ENCODE results near the gene TIMM29.
"Not testable (repeated sequence)": the region's sequence is repeated elsewhere in the genome, so short reads cannot be mapped to it uniquely, and the experiment has no call there.

Gene TIMM29

DNA sequence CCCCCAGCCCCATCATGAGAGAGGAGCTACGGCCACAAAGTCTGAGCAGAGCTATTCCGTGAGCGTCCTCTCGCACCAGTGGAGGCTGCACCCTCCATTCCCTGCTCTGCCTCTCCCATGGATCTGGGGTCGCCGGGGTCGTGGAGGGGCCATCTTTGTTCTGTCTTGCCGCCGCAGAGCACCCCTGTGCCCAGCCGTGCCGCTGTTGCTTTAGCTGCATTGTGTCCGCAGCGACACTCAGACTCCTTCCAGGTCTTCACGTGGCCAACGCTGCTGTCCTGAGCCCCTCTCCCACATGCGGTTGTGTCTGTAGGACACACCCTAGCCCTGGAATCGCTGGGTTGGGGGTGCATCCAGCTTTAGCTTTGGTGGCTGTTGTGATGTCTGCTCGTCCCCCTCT, 16.0 kb upstream of the TIMM29 start:
- FAIRE-seq = no peak
- no peak for DNase-seq (ENCODE audit: low spot score)

DNA sequence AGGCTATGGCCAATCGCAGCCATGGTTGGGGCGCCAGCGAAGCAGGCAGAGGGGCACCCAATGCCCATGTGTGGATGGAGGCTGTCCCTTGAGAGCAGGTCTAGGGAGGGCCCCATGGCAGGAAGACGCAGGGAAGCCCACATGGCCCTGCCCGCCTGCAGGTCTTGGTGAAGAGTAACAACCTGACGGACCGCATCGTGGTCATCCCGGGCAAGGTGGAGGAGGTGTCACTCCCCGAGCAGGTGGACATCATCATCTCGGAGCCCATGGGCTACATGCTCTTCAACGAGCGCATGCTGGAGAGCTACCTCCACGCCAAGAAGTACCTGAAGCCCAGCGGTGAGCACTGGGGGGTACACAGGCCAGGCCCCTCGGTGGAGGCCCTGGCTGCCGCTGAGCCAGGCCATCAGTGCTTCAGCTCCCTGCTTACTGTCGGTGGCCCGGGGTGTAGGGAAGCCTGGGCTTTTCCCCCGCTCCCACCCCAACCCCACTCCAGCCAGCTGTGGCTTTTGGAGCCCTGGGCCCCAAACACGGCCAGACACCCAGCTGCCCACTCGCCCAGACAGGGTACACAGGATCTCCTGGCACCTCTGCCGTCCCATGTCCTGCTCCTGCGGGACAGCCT, 14.8 kb upstream of the TIMM29 start:
- FAIRE-seq = no peak
- DNase-seq (ENCODE audit: low spot score) = no peak

- no peak for FAIRE-seq
- DNase-seq (ENCODE audit: low spot score) = peak; percentile 53
These were observed 13.2 kb upstream of the TIMM29 start for GRCh38 chr19:10915130-10916091.

DNA sequence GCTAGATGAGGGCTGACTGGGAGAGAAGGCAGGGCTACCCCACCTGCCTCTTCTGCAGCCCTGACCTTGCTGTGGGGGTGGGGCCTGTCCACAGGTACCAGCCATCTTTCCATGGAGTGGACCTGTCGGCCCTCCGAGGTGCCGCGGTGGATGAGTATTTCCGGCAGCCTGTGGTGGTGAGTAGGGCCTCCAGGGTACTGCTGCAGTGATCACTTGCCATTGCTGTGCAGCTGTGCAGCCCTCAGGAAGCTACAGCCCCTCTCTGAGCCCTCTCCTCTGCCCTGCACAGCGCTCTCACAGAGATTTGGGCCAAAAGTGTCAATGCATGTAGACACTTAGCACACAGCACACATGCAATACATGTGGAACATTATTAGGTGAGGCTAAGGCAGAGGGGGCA, 12.0 kb upstream of the TIMM29 start:
- no peak for FAIRE-seq

DNA sequence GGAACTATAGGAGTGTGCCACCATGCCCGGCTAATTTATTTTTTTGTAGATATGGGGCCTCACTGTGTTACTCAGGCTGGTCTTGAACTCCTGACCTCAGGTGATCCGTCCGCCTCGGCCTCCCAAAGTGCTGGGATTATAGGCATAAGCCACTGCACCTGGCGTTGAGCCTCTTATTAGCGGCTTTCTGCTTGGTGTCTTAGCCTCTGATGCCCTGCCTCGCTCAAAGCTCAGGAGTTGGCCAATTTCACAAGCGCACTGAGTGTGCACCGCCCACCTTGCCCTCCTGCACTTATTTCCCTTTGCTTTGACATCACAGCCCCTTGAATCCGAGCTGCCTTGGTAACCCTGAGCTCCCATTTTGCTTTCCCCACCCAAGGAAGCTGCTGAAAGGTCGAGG, 10.3 kb upstream of the TIMM29 start:
- no peak for DNase-seq (ENCODE audit: low spot score)
- no peak for FAIRE-seq

More for the DNA sequence above, 12.0 kb upstream of the TIMM29 start:
- DNase-seq (ENCODE audit: low spot score) = no peak

DNA sequence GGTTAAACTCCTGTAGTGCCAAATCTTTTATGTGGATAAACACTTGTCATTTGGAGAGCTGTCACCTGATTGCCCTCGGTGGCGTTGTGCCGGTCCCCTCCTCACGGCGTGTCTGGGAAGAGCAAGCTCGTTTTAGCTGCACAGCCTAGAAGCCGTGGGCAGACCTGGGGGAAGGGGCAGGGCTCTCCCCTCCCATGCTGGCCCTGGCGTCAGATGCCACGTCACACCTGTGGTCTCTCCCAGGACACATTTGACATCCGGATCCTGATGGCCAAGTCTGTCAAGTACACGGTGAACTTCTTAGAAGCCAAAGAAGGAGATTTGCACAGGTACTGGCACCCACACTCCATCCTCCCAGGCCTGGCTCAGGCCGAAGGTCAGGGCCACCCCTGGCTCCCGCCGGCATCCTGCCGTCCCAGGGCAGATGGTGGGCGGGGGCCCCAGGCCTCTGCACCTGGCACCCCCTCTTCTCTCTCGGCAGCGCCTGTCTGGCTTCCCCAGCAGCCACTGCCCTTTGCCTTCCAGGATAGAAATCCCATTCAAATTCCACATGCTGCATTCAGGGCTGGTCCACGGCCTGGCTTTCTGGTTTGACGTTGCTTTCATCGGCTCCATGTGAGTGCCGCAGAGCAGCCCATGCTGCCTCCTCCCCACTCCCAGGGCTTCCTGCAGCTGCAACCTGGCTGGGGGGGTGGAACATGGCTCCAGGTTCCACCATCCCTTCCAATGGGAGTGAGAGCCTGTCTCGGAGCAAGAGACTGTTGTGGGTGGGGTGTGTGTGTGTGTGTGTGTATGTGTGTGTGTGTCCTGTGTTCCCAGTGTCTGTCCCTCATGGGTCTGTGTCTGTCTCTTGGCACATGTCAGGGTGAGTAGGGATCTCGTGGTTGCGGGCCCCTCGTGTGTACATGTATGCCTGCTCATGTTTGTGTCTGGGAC, 9.0 kb upstream of the TIMM29 start:
- FAIRE-seq = no peak
- DNase-seq (ENCODE audit: low spot score) = no peak

DNA sequence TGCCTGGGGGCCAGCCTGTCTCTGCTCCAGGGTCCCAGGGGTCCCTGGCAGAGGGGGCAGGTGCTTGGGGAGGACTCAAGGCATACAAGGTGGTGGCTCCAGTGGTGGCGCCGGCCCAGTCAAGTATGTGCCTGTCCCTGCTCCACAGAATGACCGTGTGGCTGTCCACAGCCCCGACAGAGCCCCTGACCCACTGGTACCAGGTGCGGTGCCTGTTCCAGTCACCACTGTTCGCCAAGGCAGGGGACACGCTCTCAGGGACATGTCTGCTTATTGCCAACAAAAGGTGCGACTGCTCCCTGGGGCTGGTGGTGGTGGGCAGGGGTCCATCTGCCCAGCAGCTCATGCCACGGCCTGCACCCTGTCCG, 8.3 kb upstream of the TIMM29 start:
- no peak for DNase-seq (ENCODE audit: low spot score)
- FAIRE-seq = no peak

DNA sequence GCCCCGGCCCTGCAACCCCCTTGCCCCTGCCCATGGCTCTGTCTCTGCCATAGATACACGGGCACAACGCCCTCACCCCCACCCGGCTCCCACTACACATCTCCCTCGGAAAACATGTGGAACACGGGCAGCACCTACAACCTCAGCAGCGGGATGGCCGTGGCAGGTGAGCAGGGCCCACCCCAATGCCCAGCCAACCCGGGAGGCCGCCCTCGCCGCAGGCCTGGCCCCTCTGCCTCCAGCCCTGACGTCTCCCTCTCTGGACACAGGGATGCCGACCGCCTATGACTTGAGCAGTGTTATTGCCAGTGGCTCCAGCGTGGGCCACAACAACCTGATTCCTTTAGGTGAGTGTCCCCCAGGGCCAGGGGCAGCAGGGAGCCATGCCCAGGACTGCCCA, 7.8 kb upstream of the TIMM29 start:
- FAIRE-seq = no peak

GRCh38 chr19:10921199-10921909, 7.3 kb upstream of the TIMM29 start:
- DNase-seq (ENCODE audit: low spot score) (no peak), FAIRE-seq (no peak)

More for the DNA sequence above, 7.8 kb upstream of the TIMM29 start:
- DNase-seq (ENCODE audit: low spot score) = no peak

GRCh38 chr19:10921910-10922637, 6.5 kb upstream of the TIMM29 start:
- FAIRE-seq (no peak), DNase-seq (ENCODE audit: low spot score) (no peak)

- DNase-seq (ENCODE audit: low spot score) = no peak
These were observed 6.0 kb upstream of the TIMM29 start for GRCh38 chr19:10922638-10923014.

DNA sequence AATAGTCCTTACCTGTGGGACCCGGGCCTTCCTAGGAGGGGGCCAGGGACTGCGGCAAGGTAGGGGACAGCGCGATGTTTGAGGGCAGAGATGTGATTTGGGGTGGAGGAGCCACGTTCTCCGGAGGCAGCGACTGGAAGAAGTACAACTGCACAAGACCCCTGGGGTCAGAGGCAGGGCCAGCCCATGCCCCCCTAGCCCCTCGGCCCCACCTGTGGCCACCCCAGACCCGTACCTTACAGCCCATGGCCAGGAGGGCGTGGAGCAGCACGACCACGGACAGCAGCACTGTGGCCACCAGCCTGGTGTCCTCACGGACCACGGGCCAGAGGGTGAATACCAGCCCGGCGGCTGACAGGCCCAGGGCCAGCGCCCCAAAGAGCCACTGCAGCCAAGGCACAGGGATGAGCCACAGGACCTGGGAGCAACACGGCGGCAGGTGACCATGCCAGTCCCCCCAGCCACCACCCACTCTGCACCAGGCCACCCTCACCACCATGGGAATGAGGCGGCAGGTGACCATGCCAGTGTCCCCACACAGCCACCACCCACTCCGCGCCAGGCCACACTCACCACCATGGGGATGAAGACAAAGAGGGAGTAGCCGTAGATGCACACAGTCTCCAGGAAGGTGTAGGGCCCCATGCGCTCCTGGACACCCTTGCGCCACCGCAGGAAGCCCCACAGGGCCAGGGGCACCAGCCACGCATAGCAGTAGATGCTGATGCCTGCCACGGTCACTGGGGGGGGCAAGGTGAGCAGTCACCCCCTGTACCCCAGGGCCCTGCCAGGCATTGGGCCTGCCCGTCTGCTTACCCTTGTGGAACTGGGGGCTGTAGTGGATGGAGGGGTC, 5.1 kb upstream of the TIMM29 start:
- no peak for FAIRE-seq
- no peak for DNase-seq (ENCODE audit: low spot score)

More at GRCh38 chr19:10922638-10923014, 6.0 kb upstream of the TIMM29 start:
- FAIRE-seq = no peak

- FAIRE-seq (no peak), DNase-seq (ENCODE audit: low spot score) (no peak)
These were observed 4.0 kb upstream of the TIMM29 start for GRCh38 chr19:10924597-10924996.

DNA sequence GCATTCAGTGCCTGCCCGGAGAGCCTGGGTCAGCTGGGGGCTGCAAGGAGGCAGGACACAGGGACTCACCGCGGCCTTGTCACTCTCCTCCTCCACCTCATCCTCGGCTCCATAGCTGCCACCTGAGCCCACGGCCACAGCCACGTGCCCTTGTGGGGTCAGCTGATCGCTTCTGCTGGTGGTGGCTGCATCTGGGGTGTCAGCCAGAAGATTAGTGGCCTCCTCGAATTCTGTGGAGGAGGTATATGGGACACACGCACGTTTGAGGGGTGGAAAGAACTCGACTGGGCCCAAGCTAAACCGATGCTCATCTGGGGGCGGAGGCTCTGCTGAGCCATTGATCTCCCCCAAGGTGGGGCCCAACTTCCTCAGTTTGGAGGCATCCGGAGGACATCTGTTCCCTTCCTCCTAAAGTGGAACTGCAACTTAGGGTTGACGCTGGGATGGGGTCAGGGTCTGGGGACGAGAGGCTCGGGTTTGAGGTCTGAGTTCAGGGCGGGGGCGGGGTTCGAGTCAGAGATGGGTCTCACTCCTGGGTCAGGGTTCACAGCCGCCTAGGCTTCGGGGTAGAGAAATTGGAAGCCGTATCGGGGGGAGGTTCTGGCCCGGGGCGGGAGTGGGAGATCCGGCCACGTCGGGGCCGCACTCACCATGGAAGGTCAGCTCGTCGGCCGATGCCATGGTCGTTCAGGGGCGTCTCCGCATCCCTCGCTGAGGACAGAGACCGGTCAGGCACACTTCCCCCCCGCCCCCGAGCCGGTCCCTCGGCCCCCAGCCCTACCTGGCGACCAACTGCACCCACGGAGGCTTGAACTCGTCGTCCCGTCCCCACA, 665 bp upstream of the TIMM29 start:
- FAIRE-seq = no peak
- DNase-seq (ENCODE audit: low spot score) = no peak

- DNase-seq (ENCODE audit: low spot score) = no peak
- no peak for FAIRE-seq
These were observed 787 bp downstream of the TIMM29 start for GRCh38 chr19:10929402-10929794.

- DNase-seq (ENCODE audit: low spot score) = no peak
- FAIRE-seq = no peak
These were observed 6.9 kb downstream of the TIMM29 start for GRCh38 chr19:10935371-10936059.

DNA sequence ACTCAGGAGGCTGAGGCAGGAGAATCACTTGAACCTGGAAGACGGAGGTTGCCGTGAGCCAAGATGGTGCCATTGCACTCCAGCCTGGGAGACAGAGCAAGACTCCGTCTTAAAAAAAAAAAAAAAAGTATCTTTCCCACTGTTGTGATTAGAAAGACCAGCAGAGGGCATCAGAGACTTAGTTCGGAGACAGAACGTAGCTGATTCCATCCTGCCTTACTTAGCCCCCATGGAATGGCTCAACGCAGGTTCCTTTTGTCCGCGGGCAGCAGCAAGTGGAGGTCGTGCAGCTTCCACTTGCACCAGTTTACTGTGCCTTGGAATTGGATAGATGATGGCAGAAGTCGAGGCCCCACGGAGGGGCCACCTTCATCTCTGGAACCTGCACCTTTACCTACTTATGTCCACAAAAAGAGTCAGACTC, 8.1 kb downstream of the TIMM29 start:
- DNase-seq (ENCODE audit: low spot score) (peak; percentile 52), FAIRE-seq (no peak)

DNA sequence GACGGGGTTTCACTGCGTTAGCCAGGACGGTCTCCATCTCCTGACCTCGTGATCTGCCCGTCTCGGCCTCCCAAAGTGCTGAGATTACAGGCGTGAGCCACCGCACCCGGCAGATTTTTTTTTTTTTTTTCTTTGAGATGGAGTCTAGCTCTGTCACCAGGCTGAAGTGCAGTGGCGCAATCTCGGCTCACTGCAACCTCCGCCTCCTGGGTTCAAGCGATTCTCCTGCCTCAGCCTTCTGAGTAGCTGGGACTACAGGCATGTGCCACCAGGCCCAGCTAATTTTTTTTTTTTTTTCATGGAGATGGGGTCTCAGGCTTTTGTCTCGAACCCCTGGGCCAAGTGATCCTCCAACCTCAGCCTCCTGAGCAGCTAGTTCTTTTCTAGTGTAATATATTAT, 13.0 kb downstream of the TIMM29 start:
- not testable (repeated sequence) for DNase-seq (ENCODE audit: low spot score); FAIRE-seq

All from RCC 7860 (cell line).